ENCODE data around the gene PTPRG.

DNA sequence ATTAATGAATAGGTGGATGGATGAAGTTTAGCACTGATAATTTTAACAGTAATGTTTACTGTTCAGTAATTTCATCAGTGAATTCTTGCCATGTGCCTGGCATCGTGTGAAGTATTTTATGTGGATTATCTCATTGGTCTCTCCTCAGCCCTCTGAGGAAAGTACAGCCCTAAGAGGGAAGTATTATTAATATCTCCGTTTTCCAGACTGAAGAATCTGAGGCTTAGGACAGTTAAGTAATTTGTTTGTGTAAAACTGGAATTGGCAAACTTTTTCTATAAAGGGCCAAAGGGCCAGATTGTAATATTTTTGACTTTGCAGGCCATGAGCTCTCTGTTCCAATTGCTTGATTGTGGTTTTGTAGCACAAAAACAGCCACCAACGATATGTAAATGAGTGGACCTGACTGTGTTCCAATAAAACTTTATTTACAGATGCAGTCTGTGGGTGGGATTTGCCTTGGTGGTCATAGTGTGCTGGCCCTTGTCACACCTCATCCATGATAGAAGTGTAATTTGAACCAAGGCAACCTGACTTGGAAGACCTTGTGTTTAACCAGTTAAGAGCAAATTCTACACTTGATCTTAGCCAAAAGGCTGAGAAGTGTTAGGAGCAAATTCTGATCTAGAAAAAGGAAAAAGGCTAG lies 556.7 kb downstream of the PTPRG start:
- TF ChIP-seq POLR2A (IDR thresholded peaks at IDR 0.05): no peak
- TF ChIP-seq, protein P1, sequence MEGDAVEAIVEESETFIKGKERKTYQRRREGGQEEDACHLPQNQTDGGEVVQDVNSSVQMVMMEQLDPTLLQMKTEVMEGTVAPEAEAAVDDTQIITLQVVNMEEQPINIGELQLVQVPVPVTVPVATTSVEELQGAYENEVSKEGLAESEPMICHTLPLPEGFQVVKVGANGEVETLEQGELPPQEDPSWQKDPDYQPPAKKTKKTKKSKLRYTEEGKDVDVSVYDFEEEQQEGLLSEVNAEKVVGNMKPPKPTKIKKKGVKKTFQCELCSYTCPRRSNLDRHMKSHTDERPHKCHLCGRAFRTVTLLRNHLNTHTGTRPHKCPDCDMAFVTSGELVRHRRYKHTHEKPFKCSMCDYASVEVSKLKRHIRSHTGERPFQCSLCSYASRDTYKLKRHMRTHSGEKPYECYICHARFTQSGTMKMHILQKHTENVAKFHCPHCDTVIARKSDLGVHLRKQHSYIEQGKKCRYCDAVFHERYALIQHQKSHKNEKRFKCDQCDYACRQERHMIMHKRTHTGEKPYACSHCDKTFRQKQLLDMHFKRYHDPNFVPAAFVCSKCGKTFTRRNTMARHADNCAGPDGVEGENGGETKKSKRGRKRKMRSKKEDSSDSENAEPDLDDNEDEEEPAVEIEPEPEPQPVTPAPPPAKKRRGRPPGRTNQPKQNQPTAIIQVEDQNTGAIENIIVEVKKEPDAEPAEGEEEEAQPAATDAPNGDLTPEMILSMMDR (IDR thresholded peaks at IDR 0.05): no peak

All from right lobe of liver (tissue), 4 donors.